ENCODE data around the gene MRPL30.
"Not testable (repeated sequence)": the region's sequence is repeated elsewhere in the genome, so short reads cannot be mapped to it uniquely, and the experiment has no call there.

The MRPL30 gene

DNA sequence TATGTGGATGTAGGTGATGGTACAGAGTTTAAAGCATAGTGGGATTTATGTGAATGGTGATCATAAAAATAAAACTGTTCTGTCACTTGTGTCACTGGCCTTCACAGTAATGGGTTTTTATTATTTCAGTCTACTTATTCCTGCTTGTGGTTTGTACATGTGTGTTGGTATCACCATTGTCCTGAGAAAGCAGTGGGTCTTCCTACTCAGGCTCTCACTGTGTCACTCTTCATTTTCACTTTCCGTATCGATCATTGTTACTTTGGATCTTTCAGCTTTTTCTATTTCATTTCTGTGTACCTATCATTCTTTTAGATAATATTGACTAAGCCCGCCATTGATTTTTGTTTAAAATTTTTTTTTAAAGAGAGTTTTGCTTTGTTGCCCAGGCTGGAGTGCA lies 7.4 kb downstream of the MRPL30 start:
- Histone ChIP-seq H3K36me3 (ENCODE audit: insufficient read depth, low read depth, low read length) (peaks cover 59% of the 10 kb centered on the region), H3K27ac (ENCODE audit: low read length) (no peak overlapping the region), H3K27me3 (ENCODE audit: insufficient read depth, low read length) (no peaks in the 10 kb centered on the region), H3K4me1 (ENCODE audit: insufficient read depth, low read length) (no peaks in the 10 kb centered on the region), H3K9me3 (ENCODE audit: insufficient read depth, low read depth, low read length) (no peaks in the 10 kb centered on the region), H3K4me3 (ENCODE audit: low read length) (no peak overlapping the region), H3K9ac (ENCODE audit: low read depth, low read length) (no peak overlapping the region)

DNA sequence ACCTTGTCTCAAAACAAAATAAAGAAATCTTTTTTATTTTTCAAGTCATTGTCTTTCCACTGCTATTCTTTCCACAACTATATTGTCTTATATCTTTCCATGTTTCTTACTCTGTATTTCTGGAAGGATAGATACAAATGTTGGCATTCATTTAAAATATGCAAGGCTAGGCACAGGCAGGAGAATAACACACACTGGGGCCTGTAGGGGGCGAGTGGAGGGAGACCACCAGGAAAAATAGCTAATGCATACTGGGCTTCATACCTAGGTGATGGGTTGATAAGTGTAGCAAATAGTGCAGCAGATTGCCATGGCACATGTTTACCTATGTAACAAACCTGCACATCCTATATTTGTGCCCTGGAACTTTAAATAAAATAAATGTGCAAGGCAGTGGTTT lies 9.6 kb downstream of the MRPL30 start:
- Histone ChIP-seq H3K9ac (ENCODE audit: low read depth, low read length) (no peak overlapping the region), H3K27ac (ENCODE audit: low read length) (no peak overlapping the region), H3K27me3 (ENCODE audit: insufficient read depth, low read length) (no peaks in the 10 kb centered on the region), H3K9me3 (ENCODE audit: insufficient read depth, low read depth, low read length) (no peaks in the 10 kb centered on the region), H3K36me3 (ENCODE audit: insufficient read depth, low read depth, low read length) (peaks cover 80% of the 10 kb centered on the region), H3K4me1 (ENCODE audit: insufficient read depth, low read length) (no peaks in the 10 kb centered on the region), H3K4me3 (ENCODE audit: low read length) (no peak overlapping the region)

DNA sequence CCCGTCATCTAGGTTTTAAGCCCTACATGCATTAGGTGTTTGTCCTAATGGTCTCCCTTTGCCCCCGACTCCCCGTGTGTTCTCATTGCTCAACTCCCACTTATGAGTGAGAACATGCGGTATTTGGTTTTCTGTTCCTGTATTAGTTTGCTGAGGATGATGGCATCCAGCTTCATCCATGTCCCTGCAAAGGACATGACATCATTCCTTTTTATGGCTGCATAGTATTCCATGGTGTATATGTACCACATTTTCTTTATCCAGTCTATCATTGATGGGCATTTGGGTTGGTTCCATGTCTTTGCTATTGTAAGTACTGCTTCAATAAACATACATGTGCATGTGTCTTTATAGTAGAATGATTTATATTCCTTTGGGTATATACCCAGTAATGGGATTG lies 11.4 kb downstream of the MRPL30 start:
- not testable (repeated sequence) for H3K4me1 ChIP-seq (ENCODE audit: insufficient read depth, low read length); H3K9ac ChIP-seq (ENCODE audit: low read depth, low read length); H3K9me3 ChIP-seq (ENCODE audit: insufficient read depth, low read depth, low read length); H3K27ac ChIP-seq (ENCODE audit: low read length); H3K27me3 ChIP-seq (ENCODE audit: insufficient read depth, low read length); H3K4me3 ChIP-seq (ENCODE audit: low read length)
- H3K36me3 ChIP-seq (ENCODE audit: insufficient read depth, low read depth, low read length) = peaks cover 91% of the 10 kb centered on the region

DNA sequence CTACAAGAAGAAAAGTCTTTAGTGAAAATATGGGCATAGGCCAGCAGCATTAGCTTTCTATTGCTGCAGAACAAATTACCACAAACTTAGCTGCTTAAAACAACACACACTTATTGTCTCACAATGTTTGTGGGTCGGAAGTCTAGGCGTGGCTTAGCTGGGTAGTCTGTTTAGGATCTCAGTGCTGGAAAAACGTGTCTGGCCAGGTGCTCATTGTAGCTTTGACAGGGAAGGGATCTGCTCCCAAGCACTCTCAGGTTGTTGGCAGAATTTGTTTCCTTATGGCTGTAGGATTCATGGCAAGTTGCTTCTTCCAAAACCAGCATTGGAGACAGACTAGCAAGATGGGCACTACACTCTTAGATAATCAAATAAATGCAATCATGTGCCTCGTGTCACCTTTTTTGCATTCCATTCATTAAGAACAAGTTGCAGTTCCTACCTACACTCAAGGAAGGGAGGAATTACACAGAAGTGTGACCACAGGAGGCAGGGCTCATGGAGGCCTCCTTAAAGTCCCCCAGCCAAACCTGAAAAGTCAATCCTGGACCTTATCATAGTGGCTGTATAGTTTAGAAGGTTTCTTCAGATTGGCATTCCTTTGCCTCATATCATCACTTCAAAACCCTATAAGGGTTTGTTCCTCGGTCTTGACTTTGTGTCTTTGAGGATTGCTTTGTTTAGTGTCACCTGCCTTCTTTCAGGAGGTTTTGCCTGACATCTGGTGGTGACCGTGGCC lies 17.3 kb downstream of the MRPL30 start:
- Histone ChIP-seq H3K4me1 (ENCODE audit: insufficient read depth, low read length) (no peaks in the 10 kb centered on the region), H3K36me3 (ENCODE audit: insufficient read depth, low read depth, low read length) (peaks cover 48% of the 10 kb centered on the region), H3K9me3 (ENCODE audit: insufficient read depth, low read depth, low read length) (peaks cover 3% of the 10 kb centered on the region), H3K9ac (ENCODE audit: low read depth, low read length) (no peak overlapping the region), H3K27ac (ENCODE audit: low read length) (no peak overlapping the region), H3K27me3 (ENCODE audit: insufficient read depth, low read length) (no peaks in the 10 kb centered on the region), H3K4me3 (ENCODE audit: low read length) (no peak overlapping the region)

DNA sequence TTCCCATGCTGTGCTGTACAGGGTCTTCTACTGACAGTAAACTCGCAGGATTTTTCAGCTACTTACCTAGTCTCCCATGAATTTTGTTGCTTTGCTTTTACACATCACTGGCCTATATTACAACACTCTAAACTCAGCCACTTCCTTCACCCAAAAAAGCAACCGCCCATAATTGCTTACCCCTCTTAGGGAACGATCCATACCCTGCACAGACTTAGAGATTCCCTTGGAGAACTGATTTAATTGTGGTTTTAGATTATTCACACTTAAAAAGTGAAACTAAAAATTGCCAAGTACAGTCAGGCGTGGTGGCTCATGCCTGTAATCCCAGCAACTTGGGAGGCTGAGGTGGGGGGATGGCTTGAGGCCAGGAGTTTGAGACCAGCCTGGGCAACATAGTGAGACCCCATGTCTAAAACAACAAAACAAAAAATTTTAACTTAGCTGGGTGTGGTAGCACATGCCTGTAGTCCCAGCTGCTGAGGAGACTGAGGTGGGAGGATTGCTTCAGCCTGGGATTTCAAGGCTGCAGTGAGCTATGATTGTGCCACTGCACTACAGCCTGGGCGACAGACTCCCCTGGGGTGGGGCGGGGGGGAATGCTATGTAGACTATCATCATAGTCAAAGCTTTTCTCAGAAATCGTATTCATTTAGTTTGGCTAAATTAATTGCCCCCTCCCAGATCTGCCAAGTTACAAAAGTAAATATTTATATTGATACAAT lies 19.3 kb downstream of the MRPL30 start:
- H3K36me3 ChIP-seq (ENCODE audit: insufficient read depth, low read depth, low read length) = peaks cover 29% of the 10 kb centered on the region
- H3K27ac ChIP-seq (ENCODE audit: low read length) = no peak overlapping the region
- H3K4me1 ChIP-seq (ENCODE audit: insufficient read depth, low read length) = no peaks in the 10 kb centered on the region
- peaks cover 19% of the 10 kb centered on the region for H3K9me3 ChIP-seq (ENCODE audit: insufficient read depth, low read depth, low read length)
- H3K9ac ChIP-seq (ENCODE audit: low read depth, low read length) = no peak overlapping the region
- no peak overlapping the region for H3K4me3 ChIP-seq (ENCODE audit: low read length)
- H3K27me3 ChIP-seq (ENCODE audit: insufficient read depth, low read length) = no peaks in the 10 kb centered on the region

DNA sequence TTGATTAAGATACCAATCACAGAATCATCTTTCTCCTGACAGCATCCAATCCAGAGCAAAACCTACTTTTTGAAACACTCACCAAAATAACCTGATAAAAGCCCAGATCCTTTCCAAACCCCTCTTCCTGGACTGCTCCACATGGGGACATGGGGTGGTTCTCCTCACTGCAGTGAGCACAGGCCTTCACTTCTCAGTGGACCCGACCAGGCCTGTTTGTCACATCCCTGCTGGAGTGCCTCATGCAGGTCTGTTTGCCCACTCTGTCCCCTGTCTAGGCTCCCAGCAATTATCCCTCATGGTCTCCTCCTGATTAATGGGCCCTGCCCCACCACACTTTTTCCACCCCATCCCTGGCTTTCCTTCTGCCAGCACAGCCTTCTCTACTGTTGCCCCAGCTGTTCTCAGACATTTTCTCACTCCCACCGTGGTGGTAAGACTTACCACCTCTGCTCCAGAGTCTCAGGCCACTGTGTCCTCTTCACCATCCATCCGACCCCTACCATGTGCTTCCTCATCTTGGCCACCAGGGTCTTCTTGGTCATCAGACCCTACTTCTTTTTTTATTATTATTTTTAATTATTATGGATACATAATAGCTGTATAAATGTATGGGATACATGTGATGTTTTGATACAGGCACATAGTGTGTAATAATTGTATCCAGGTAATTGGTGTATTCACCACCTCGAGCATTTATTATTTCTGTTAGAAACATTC lies 21.1 kb downstream of the MRPL30 start:
- Histone ChIP-seq H3K36me3 (ENCODE audit: insufficient read depth, low read depth, low read length) (peaks cover 10% of the 10 kb centered on the region), H3K27me3 (ENCODE audit: insufficient read depth, low read length) (no peaks in the 10 kb centered on the region), H3K4me3 (ENCODE audit: low read length) (no peak overlapping the region), H3K9me3 (ENCODE audit: insufficient read depth, low read depth, low read length) (peaks cover 32% of the 10 kb centered on the region), H3K4me1 (ENCODE audit: insufficient read depth, low read length) (no peaks in the 10 kb centered on the region), H3K9ac (ENCODE audit: low read depth, low read length) (no peak overlapping the region), H3K27ac (ENCODE audit: low read length) (no peak overlapping the region)

DNA sequence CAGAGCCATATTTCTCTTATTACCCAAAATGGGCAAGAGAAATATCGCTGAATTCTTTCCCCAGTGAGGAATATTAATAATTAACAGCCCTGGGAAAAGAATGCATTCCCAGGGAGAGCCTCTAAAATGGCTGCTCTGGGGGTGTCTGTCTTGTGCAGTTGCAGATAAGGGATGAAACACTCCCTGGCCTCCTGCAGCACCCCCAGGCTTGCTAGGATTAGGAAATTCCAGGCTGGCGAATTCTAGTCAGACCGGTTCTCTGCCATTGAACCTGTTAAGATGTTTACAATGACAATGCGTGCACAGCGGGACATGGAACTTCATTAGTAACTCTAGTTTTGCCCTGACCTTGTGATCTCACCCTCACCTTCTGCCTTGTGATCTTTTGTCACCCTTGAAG lies 24.5 kb downstream of the MRPL30 start:
- Histone ChIP-seq H3K27ac (ENCODE audit: low read length) (no peak overlapping the region), H3K4me1 (ENCODE audit: insufficient read depth, low read length) (no peaks in the 10 kb centered on the region)

DNA sequence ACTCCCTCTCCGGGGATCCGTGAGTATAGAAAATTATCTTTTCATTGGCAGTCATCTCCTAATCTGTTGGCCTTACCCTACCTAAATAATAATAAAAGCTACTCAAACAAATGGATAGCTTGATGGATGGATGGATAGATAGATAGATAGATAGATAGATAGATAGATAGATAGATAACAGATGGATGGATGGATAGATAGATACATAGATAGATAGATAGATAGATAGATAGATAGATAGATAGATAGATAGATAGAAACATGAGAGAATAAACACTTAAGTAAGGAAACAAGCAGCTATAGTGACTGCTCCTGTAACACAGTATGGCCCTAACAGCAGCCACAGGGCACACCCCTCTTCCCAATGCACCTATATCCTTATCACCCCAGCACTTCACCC lies 35.1 kb downstream of the MRPL30 start:
- no peaks in the 10 kb centered on the region for H3K4me1 ChIP-seq (ENCODE audit: insufficient read depth, low read length)
- H3K27ac ChIP-seq (ENCODE audit: low read length) = no peak overlapping the region
- H3K9me3 ChIP-seq (ENCODE audit: insufficient read depth, low read depth, low read length) = no peaks in the 10 kb centered on the region
- no peaks in the 10 kb centered on the region for H3K36me3 ChIP-seq (ENCODE audit: insufficient read depth, low read depth, low read length)
- H3K4me3 ChIP-seq (ENCODE audit: low read length) = no peak overlapping the region
- no peaks in the 10 kb centered on the region for H3K27me3 ChIP-seq (ENCODE audit: insufficient read depth, low read length)
- H3K9ac ChIP-seq (ENCODE audit: low read depth, low read length) = no peak overlapping the region

More for the DNA sequence above, 24.5 kb downstream of the MRPL30 start:
- no peak overlapping the region for H3K9ac ChIP-seq (ENCODE audit: low read depth, low read length)
- H3K4me3 ChIP-seq (ENCODE audit: low read length) = no peak overlapping the region
- H3K27me3 ChIP-seq (ENCODE audit: insufficient read depth, low read length) = no peaks in the 10 kb centered on the region
- H3K36me3 ChIP-seq (ENCODE audit: insufficient read depth, low read depth, low read length) = no peaks in the 10 kb centered on the region; the same call in 1 of the 2 replicates
- H3K9me3 ChIP-seq (ENCODE audit: insufficient read depth, low read depth, low read length) = peaks cover 38% of the 10 kb centered on the region

DNA sequence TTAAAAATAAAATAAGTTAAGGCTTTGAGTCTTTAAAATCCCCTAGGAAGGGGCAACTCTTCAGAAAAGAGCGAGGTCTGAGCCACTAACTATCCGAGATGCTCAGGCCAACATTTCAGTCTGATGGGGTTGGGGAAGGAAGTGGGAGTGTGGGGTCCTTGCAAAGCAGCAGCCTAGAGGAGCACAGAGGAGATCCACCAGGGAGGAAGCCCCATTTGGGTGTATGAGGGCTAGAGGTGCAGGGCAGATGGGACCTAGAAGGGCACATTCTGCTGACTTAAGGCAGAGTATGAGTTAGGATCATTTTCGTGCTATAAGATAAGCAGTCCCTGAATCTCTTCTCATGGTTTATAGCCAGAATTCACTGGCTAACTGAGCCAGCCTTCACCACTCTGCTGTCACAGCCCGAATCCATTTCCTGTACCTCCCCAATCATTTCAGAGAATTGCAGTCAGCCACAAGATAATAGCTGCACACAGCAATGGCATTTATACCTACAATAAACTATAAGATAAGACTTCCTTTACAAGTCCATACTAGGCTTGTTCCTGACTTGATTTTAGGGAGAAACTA lies 37.0 kb downstream of the MRPL30 start:
- H3K27me3 ChIP-seq (ENCODE audit: insufficient read depth, low read length) = no peaks in the 10 kb centered on the region
- H3K9ac ChIP-seq (ENCODE audit: low read depth, low read length) = no peak overlapping the region
- no peaks in the 10 kb centered on the region for H3K9me3 ChIP-seq (ENCODE audit: insufficient read depth, low read depth, low read length)
- no peaks in the 10 kb centered on the region for H3K4me1 ChIP-seq (ENCODE audit: insufficient read depth, low read length)
- H3K27ac ChIP-seq (ENCODE audit: low read length) = no peak overlapping the region
- H3K4me3 ChIP-seq (ENCODE audit: low read length) = no peak overlapping the region
- H3K36me3 ChIP-seq (ENCODE audit: insufficient read depth, low read depth, low read length) = no peaks in the 10 kb centered on the region

DNA sequence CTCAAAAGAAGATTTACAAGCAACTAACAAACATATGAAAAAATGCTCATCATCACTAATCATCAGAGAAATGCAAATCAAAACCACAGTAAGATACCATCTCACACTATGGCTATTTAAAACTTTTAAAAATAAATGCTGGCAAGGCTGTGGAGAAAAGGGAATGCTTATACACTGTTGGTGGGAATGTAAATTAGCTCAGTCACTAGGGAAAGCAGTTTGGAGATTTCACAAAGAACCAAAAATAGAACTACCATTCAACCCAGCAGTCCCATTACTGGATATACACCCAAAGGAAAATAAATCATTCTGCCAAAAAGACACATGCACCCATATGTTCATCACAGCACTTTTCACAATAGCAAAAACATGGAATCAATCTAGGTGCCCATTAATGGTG lies 52.2 kb downstream of the MRPL30 start:
- H3K4me1 ChIP-seq (ENCODE audit: insufficient read depth, low read length); H3K36me3 ChIP-seq (ENCODE audit: insufficient read depth, low read depth, low read length); H3K4me3 ChIP-seq (ENCODE audit: low read length); H3K9ac ChIP-seq (ENCODE audit: low read depth, low read length); H3K27me3 ChIP-seq (ENCODE audit: insufficient read depth, low read length); H3K27ac ChIP-seq (ENCODE audit: low read length): not testable (repeated sequence)
- H3K9me3 ChIP-seq (ENCODE audit: insufficient read depth, low read depth, low read length) = peaks cover 23% of the 10 kb centered on the region; the same call in 1 of the 2 replicates

DNA sequence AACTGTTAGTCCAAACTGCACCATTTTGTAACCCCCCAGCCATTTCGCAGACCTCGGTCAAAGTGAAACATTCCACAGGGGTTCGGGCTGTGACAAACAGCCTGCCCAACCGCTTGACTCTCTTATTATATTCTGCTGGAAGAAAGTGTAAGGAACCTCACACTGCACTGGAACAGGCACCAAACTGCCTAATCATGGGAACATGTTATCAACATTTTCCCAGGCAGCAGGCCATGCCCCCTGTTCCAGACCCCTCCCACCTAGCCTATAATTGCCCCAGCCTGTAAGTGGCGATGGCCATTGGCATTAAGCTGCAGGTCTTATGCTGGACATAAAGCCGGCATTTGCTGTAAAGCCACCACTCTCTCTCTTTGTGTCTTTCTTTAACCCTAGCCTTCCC lies 57.6 kb downstream of the MRPL30 start:
- no peak overlapping the region for H3K9ac ChIP-seq (ENCODE audit: low read depth, low read length)
- H3K36me3 ChIP-seq (ENCODE audit: insufficient read depth, low read depth, low read length) = no peaks in the 10 kb centered on the region
- no peaks in the 10 kb centered on the region for H3K9me3 ChIP-seq (ENCODE audit: insufficient read depth, low read depth, low read length)
- H3K27me3 ChIP-seq (ENCODE audit: insufficient read depth, low read length) = no peaks in the 10 kb centered on the region
- no peak overlapping the region for H3K27ac ChIP-seq (ENCODE audit: low read length)
- no peak overlapping the region for H3K4me3 ChIP-seq (ENCODE audit: low read length)
- H3K4me1 ChIP-seq (ENCODE audit: insufficient read depth, low read length) = no peaks in the 10 kb centered on the region
